ENCODE measurements around the gene DPY30.
"Not testable (repeated sequence)": the region's sequence is repeated elsewhere in the genome, so short reads cannot be mapped to it uniquely, and the experiment has no call there.

Gene DPY30

DNA sequence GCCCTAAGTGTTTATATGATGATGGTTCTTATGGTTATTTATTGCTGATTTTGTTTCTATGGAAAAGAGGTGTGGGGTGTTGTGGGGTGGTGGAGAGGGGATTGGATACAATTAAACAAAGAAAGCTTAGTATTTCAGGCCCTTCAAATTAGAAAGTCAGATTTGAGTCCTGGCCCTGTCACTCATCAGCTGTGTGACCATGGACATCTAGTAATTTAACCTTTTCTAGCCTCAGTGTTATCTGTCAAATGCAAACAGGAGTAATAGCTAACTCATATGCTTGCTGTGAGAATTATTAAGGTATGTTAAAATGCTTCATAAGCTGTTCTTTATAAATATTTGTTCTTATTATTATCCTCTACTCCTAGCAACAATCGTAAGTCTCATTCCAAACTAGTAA lies 26.7 kb downstream of the DPY30 start:
- FAIRE-seq (no peak), DNase-seq (ENCODE audit: insufficient read length, low spot score) (no peak)
- TF ChIP-seq, protein P1, sequence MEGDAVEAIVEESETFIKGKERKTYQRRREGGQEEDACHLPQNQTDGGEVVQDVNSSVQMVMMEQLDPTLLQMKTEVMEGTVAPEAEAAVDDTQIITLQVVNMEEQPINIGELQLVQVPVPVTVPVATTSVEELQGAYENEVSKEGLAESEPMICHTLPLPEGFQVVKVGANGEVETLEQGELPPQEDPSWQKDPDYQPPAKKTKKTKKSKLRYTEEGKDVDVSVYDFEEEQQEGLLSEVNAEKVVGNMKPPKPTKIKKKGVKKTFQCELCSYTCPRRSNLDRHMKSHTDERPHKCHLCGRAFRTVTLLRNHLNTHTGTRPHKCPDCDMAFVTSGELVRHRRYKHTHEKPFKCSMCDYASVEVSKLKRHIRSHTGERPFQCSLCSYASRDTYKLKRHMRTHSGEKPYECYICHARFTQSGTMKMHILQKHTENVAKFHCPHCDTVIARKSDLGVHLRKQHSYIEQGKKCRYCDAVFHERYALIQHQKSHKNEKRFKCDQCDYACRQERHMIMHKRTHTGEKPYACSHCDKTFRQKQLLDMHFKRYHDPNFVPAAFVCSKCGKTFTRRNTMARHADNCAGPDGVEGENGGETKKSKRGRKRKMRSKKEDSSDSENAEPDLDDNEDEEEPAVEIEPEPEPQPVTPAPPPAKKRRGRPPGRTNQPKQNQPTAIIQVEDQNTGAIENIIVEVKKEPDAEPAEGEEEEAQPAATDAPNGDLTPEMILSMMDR (IDR thresholded peaks at IDR 0.05; ENCODE audit: insufficient read depth, missing control alignments), result no peak

- TF ChIP-seq, protein P1 (IDR thresholded peaks at IDR 0.05; ENCODE audit: insufficient read depth, missing control alignments), result no peak
- FAIRE-seq, result no peak
- no peak for DNase-seq (ENCODE audit: insufficient read length, low spot score)
Observed at GRCh38 chr2:32011485-32011960, 28.1 kb downstream of the DPY30 start.

- FAIRE-seq, result no peak
- peak; percentile 77 for DNase-seq (ENCODE audit: insufficient read length, low spot score)
- TF ChIP-seq, protein P1 (IDR thresholded peaks at IDR 0.05; ENCODE audit: insufficient read depth, missing control alignments), result no peak
Observed at GRCh38 chr2:32010670-32011484, 28.7 kb downstream of the DPY30 start, which contains the start of gene MEMO1. TSS of gene MEMO1 (minus strand) at chr2:32011008. CDS start at chr2:32010247, 761 bp downstream.

DNA sequence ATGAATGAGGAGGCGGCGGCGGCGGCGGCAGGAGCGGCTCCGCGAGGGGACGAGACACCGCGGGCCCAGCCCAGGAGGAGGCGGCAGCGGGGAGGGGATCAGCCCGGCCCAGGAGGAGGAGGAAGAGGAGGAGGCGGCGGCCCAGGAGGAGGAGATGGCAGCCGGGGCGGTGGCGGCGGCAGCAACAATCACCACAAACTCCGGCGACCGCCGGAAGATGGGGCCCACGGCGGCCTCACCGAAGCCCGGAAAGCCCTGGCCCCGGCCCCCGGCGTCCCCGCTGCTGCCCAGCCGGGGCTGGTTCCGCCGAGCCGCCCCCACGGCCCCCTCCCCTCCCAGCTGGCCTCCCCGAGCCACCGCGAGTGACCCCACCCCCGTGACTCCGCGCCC lies 29.3 kb downstream of the DPY30 start:
- not testable (repeated sequence) for FAIRE-seq; DNase-seq (ENCODE audit: insufficient read length, low spot score)

- no peak for FAIRE-seq
- TF ChIP-seq, protein P1 (IDR thresholded peaks at IDR 0.05; ENCODE audit: insufficient read depth, missing control alignments), result no peak
- no peak for DNase-seq (ENCODE audit: insufficient read length, low spot score)
Observed at GRCh38 chr2:32009516-32010256, 29.9 kb downstream of the DPY30 start.

DNA sequence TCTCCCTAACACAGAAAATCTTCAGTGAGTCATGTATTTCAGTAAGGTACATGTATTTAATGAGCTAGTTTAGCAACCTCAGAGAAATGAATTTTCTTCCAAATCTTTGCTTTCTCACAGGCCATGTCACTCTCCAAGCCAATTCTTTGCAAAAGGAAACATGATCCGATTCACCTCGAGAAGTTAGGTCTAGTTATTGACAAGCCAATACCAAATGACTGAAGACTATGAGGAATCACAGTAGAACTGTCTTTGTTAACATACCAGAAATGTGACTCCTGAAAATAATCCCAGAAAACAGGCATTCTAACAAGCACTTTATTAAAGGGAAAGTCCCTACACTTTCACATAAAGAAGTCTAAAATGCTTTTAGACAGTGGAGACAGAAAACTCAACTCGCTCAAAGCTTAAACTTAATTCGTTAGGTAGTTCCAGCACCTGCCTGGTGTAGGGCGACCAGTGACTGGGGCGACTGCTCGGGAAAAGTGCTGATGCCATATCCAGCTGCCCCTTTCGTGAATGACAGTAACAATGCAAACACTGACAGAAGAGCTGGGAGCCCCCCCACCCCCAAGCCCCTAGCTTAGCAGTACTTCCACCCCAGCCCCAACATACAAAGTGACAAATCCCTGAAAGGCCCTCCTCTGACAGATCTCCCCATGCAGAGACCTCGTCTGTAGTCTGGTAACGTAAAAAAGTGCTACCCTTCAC lies 30.6 kb downstream of the DPY30 start:
- no peak for FAIRE-seq
- TF ChIP-seq, protein P1 (IDR thresholded peaks at IDR 0.05; ENCODE audit: insufficient read depth, missing control alignments), result no peak
- DNase-seq (ENCODE audit: insufficient read length, low spot score), result no peak

DNA sequence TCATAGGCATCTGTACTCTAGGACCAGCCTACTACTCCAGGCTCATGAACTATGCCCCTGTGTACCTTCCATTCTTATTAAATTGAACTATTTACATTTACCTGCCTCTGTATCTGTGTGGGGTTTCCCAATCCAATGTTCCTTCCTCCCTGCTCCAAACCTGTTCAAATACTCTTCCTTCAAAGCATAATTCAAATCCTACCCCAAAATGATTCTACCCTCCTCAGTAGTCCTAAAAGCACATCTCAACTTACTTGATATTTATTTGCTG lies 32.5 kb downstream of the DPY30 start:
- no peak for DNase-seq (ENCODE audit: insufficient read length, low spot score)
- no peak for FAIRE-seq
- TF ChIP-seq, protein P1 (IDR thresholded peaks at IDR 0.05; ENCODE audit: insufficient read depth, missing control alignments), result no peak
